GM20000 (cell line): ENCODE results near the gene PRPF6.

Experiments used
- DNase-seq: peaks from one replicate; pipeline ENCODE4 v3.0.0; 2012; ENCODE audit warnings: low spot score
- CTCF ChIP-seq: IDR thresholded peaks from 2 replicates; pipeline ENCODE4 v1.5.1; 2012; ENCODE audit warnings: mild to moderate bottlenecking, control low read depth; ENCODE audit errors: extremely low read depth, missing control alignments

PRPF6 gene

GRCh38 chr20:63947638-63948456, 33.1 kb upstream of the PRPF6 start:
- no peak for DNase-seq
- TF ChIP-seq CTCF, result no peak

- TF ChIP-seq CTCF, result no peak
- DNase-seq, result no peak
Measured at GRCh38 chr20:63950701-63951397, 30.1 kb upstream of the PRPF6 start.

GRCh38 chr20:63951398-63952209, 29.3 kb upstream of the PRPF6 start:
- TF ChIP-seq CTCF, result no peak
- no peak for DNase-seq

- no peak for DNase-seq
- TF ChIP-seq CTCF, result no peak
Measured at GRCh38 chr20:63952210-63952535, 28.8 kb upstream of the PRPF6 start.

- no peak for TF ChIP-seq CTCF
- no peak for DNase-seq
Measured at GRCh38 chr20:63952769-63953168, 28.2 kb upstream of the PRPF6 start.

- DNase-seq, result no peak
- no peak for TF ChIP-seq CTCF
Measured at GRCh38 chr20:63953764-63954429, 27.0 kb upstream of the PRPF6 start.
